GM12892 (cell line): ENCODE results near the gene ASGR2.

Source experiments
- POLR2A ChIP-seq: IDR thresholded peaks from 2 replicates; pipeline ENCODE4 v1.6.1; 2011; ENCODE audit warnings: low read depth, low read length, control low read depth
- TAF1 ChIP-seq: IDR thresholded peaks from 2 replicates; pipeline ENCODE4 v1.6.1; 2011; ENCODE audit warnings: low read depth, mild to moderate bottlenecking, control low read depth, low read length, borderline replicate concordance

GRCh38 chr17:7139400-7139799, 24.8 kb upstream of the ASGR2 start:
- TF ChIP-seq TAF1 = no peak
- no peak for TF ChIP-seq POLR2A
